GM12874 (cell line): ENCODE results near the gene CMYA5.

Experiments used
- TF ChIP-seq, protein P1 (sequence below): IDR thresholded peaks from 2 replicates; pipeline ENCODE4 v1.5.1; 2011; ENCODE audit warnings: low read depth, mild to moderate bottlenecking, control low read depth, low read length, moderate library complexity; ENCODE audit not compliant: insufficient read depth

CMYA5 gene

DNA sequence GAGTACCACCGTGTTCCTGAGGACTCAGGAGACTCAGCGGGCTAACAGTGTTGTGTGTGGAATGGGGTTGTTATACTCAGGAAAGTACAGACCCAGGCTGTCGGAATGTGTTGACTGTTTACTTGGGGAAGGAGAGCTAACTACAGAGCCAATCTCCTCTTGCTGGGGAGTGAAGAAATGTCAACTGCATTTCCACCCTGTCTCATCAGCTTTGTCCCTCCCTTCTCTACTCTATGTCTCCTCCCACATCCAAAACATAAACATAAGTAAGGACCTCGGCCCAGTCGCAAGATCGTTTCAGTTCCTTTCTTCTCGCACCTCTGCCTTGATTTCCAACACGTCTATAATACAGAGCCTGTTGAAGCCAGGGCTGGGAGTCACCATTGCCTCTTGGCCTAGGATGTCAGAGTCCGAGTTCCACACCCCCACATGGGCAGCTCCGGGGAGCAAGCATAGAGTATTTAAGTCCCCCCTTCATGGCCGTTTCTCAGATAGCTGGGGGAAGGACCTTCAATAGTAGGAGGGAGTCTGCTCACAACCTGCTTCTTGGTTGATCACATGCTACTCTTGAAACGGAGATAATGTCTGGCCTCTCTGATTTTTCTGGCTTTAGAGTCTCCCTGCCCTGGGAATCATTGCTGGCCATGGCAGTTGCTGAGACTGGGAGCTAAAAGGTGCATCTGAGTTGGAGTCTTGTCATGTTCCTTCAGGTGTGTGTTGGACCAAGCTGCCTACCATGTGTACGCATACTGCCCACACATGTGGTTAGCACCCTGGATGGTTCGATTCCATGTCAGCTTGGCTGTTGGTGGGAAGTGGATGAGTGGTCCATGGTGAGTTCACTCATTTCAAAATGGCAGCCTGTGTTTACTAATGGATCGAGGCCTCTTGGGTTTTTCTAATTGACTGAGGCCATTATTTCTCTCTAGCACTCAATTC lies 154.1 kb downstream of the CMYA5 start:
- TF ChIP-seq, protein P1, sequence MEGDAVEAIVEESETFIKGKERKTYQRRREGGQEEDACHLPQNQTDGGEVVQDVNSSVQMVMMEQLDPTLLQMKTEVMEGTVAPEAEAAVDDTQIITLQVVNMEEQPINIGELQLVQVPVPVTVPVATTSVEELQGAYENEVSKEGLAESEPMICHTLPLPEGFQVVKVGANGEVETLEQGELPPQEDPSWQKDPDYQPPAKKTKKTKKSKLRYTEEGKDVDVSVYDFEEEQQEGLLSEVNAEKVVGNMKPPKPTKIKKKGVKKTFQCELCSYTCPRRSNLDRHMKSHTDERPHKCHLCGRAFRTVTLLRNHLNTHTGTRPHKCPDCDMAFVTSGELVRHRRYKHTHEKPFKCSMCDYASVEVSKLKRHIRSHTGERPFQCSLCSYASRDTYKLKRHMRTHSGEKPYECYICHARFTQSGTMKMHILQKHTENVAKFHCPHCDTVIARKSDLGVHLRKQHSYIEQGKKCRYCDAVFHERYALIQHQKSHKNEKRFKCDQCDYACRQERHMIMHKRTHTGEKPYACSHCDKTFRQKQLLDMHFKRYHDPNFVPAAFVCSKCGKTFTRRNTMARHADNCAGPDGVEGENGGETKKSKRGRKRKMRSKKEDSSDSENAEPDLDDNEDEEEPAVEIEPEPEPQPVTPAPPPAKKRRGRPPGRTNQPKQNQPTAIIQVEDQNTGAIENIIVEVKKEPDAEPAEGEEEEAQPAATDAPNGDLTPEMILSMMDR = no peak

DNA sequence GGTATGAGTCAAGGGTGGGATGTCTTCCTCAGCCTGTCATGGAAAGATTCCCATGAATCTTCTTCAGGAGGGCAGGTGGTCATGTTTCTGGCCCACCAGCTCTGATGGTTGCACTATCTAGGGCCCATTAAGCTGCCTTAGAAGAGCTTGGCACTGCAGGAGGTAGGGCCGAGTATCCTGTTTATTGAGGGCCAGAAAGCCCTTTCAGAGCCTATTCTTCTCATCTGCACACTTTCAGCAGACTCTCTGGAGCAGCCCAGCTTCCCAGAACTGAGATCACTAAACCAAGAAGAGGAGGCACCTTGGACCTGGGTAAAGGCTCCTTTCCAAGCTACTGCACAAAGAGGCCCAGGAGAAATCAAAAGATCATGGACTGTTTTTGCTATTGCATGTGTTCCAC lies 154.9 kb downstream of the CMYA5 start:
- TF ChIP-seq, protein P1 = no peak

GRCh38 chr5:79845448-79846197 lies 156.0 kb downstream of the CMYA5 start:
- TF ChIP-seq, protein P1 = no peak

DNA sequence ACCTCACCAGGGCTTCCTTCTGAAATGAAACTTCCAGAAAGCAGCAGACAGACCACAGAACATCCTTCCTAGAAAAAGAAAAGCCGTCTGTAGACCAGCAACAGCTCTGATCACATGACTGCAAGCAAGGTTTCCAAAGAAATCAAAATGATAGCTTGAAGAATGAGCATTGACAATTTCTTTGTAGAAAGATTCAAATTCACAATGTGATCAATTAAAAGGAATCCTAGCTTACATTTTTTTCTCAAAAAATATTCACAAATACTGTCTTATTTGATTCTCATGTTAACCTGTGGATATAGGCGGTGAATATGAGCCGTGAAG lies 156.5 kb downstream of the CMYA5 start:
- TF ChIP-seq, protein P1 = no peak

DNA sequence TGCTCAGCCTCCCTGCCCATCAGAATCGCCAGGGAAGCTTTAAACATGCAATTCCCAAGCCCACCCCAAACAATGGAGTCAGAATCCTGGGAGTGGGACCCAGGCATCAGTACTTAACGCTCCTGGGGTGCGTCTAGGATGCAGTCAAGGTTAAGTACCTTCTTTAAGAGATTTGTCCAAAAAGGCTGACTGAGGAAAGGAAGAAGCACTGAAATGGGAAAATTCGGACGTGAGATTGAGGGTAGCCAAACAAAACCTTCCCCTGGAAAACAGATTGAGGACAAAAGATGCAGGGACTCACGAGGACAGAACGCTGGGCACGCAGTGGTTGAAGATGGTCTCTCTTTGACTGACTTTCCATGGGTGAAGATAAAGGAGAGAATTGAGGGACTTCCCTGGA lies 157.9 kb downstream of the CMYA5 start:
- TF ChIP-seq, protein P1 = no peak

- TF ChIP-seq, protein P1 = no peak
These were observed 159.4 kb downstream of the CMYA5 start for GRCh38 chr5:79849061-79849460.
